OCI-LY1 (cell line): ENCODE measurements around the gene RBMS1.

Experiments
- EZH2 ChIP-seq: fragments of 200-600 bp; sonication (generic), shearing (Covaris generic); IDR thresholded peaks from 2 replicates; pipeline ENCODE4 v1.8.0; 2017; ENCODE audit warnings: borderline replicate concordance, mixed run types, mild to moderate bottlenecking, antibody characterized with exemption, low read length, moderate library complexity, mixed read lengths
- TF ChIP-seq, protein P1 (sequence below): fragments of 200-600 bp; sonication (generic), shearing (Covaris generic); IDR thresholded peaks from 2 replicates; pipeline ENCODE4 v1.5.1; 2017; ENCODE audit warnings: mild to moderate bottlenecking, antibody characterized with exemption, low read length, moderate library complexity, mixed read lengths

- TF ChIP-seq, protein P1, sequence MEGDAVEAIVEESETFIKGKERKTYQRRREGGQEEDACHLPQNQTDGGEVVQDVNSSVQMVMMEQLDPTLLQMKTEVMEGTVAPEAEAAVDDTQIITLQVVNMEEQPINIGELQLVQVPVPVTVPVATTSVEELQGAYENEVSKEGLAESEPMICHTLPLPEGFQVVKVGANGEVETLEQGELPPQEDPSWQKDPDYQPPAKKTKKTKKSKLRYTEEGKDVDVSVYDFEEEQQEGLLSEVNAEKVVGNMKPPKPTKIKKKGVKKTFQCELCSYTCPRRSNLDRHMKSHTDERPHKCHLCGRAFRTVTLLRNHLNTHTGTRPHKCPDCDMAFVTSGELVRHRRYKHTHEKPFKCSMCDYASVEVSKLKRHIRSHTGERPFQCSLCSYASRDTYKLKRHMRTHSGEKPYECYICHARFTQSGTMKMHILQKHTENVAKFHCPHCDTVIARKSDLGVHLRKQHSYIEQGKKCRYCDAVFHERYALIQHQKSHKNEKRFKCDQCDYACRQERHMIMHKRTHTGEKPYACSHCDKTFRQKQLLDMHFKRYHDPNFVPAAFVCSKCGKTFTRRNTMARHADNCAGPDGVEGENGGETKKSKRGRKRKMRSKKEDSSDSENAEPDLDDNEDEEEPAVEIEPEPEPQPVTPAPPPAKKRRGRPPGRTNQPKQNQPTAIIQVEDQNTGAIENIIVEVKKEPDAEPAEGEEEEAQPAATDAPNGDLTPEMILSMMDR: no peak
- no peak for TF ChIP-seq EZH2
Observed at GRCh38 chr2:160450486-160450885, 43.1 kb downstream of the RBMS1 start.
